Stimulated activated CD4-positive, alpha-beta T cell treated with anti-CD3 and anti-CD28 coated beads, Interleukin-2, amount 100 ng/mL, for 4 hours (primary cell): ENCODE measurements around the gene TULP1.
A peak's percentile ranks its signal among the peaks of the same experiment; 100 is the strongest.
"Not testable (repeated sequence)": the region's sequence is repeated elsewhere in the genome, so short reads cannot be mapped to it uniquely, and the experiment has no call there.

Experiments used
- DNase-seq: peaks from one replicate; pipeline ENCODE4 v3.0.0-alpha.2; 2020; ENCODE audit warnings: low read depth

TULP1 gene

DNA sequence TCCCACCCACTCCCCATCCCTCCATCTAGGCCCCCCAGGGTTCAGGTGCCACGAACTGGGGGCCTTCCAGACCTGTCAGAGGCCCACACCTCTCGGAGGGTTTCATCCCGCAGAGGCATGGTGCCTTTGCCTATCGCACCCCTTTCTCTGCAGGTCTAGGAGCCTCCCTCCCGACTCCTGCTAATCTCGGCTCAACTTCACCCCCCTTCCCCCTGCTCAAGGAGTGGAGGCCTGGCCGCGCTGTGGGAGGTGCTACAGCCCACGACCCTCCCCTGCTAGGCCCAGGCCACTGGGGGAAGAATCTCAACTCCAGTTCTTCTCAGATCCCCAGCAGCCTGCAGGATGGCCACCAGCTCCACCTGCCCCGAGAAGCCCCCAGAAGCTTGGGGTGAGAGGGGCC, at the start of gene TULP1:
Gene TULP1, minus strand, starts transcription at position 157 of the 400 bp plus-strand sequence. Its CDS starts 38 bp downstream, at position 119.
- no peak for DNase-seq

DNA sequence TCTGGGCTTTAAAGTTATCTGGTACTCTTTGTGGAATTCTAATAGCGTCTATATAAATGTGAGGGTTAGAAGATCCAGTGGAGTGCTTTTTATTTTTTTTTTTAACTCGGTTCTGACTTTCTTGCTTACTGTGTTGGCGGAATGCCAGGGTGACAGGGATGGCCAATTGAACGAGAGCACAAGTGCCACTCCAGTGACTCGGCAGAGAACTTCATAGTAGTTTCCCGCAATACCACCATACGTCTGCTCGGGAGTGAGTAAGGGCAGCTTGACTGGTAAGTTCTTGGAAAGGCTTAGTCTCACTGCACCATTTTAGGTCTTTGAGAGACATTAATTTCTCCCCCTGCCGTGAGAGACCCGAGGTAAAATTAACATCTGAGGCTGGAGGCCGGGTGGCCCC, 49.4 kb upstream of the TULP1 start:
- DNase-seq, result no peak

DNA sequence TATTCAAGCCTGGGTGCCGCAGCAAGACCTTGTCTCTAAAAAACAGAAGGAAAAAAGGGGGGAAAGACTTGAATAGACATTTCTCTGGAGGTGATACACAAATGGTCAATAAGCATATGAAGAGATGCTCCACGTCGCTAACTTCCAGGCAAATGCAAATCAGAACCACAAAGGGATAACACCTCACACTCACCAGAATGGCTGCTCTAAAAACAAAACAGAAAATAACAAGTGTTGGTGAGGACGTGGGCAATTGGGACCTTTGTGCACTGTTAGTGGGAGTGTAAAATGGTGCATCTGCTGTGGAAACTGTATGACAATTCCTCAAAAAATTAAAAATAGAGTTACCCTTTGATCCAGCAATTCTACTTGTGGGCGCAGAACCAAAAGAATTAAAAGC, 48.4 kb upstream of the TULP1 start:
- DNase-seq, result no peak

DNA sequence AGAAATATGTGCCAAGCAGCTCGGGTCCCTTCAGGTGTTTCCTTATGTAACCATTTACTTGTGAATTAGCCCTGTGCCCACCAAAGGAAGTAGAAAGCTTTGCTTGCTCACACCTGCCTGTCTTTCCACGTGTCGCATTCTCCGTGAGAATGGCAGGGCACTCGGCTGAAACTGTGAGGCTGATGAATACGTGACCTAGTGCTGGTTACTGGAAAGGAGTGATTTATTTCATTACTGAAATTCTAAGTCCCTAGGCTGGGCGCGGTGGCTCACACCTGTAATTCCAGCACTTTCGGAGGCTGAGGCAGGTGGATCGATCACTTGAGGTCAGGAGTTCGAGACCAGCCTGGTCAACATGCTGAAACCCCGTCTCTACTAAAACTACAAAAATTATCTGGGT, 45.9 kb upstream of the TULP1 start:
- DNase-seq, result no peak

DNA sequence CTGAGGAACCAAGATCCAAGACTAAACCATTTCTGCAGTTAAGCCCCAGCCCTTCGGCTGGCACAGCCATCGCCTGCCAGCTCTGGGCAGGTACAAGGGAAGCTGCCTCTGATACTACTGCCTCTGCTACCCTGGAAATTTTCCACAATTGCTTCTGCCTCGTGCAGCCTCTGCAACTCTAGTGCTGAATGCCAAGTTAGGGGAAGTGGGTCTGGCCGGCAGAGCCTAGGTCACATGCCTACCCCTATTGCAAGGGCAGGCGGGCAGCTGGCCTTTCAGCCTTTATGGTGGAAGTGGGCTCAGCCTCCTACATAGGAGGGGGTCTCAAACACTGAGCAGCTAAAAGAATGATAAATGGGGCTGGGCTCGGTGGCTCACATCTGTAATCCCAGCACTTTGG, 44.5 kb upstream of the TULP1 start:
- DNase-seq, result no peak

DNA sequence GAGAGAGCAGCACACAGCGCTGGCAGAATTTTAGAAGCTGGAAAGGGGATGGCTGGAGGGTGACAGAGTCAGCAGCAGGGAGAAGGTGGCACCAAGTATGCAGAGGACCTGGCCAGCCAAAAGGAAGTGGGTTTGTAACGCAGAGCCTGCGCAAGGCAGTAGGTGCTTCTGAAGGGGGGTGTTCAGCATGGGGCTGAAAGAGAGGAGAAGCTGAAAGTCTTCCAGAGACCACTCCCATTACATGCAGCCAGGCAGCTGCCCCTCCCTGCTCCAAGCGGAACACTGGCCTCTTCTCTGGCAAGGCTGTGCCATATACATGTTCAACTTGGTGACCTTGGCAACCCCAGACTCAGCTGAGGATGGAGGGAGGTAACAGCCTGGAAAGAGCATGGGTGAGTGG, 42.1 kb upstream of the TULP1 start:
- DNase-seq, result no peak

DNA sequence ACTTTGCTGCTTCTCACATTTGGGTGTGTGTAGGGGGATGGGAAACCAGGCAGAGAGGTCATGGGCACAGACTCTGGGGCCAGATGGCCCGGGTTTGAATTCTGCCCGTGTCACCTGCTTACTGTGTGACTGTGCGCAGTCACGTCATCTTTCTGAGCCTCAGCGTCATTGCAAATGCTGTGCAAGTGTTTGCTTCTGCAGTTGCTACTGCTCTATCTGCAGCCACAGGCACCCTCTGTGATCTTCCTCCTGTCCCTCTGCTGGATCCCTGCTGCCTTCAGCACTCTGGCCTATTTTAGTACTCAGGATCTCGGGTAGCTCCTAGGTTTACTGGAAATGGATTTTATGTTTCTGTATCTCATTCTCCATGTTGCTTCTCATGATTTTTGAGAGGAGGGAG, 40.6 kb upstream of the TULP1 start:
- DNase-seq, result no peak

DNA sequence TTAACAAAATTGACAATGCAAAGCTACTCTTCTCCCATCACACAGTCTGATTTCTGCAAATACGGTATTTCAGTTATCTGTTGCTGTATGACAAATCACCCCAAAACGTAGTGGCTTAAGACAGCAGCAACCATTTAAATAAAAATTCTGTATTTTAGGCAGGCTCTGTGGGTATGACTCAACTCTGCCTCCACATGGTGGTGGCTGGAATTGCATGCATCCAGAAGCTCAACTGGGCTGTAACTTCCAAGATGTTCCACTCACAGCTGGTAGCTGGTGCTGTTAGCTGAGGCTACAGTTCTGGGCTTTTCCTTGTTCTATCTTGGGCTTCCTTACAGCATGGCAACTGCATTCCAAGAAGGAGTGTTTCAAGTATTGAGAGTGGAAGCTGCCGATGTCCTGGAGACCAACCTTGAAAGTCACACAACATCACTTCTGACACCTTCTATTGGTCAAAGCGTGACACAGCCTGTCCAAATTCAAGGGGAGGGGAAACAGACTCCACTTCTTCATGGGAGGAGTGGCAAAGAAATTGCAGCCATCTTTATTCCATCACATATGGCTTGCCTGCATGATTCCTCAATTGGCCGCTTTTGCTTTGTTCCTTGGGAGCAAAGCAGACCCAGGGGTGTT, 39.7 kb upstream of the TULP1 start:
- DNase-seq, result peak; percentile 36

DNA sequence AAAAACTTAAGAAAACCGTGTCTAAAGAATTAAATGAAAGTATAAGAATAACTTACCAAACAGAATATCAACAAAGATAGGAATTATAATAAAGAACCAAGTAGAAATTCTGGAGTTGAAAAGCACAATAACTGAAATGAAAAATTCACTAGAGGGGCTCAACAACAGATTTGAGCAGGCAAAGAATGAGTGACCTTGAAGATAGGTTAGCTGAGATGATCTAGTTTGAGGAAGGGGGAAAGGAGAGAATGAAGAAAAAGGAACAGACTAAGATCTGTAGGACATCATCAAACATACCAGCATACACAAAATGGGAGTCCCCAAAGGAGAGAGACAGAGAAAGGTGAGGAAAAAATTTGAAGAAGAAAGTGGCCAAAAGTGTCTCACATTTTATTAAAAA, 37.7 kb upstream of the TULP1 start:
- DNase-seq, result no peak

DNA sequence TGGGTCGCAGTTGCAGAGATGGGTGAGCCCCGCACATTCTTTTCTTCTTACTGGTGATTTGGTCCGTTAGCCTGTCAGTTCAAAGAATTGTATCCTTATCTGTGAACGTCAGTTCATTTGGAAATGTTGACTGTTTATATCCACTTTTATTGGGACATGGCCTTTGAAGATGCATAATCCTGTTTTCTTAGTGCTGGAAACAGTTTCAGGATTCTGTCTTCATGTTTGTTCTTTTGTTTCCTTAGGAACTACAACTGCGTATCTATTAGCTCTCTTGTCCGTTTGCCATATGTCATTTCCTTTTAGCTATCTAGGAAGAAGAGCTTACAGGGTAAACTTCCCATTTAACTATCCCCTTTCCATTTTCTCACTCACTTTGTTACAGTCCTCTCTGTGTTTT, 35.0 kb upstream of the TULP1 start:
- no peak for DNase-seq

DNA sequence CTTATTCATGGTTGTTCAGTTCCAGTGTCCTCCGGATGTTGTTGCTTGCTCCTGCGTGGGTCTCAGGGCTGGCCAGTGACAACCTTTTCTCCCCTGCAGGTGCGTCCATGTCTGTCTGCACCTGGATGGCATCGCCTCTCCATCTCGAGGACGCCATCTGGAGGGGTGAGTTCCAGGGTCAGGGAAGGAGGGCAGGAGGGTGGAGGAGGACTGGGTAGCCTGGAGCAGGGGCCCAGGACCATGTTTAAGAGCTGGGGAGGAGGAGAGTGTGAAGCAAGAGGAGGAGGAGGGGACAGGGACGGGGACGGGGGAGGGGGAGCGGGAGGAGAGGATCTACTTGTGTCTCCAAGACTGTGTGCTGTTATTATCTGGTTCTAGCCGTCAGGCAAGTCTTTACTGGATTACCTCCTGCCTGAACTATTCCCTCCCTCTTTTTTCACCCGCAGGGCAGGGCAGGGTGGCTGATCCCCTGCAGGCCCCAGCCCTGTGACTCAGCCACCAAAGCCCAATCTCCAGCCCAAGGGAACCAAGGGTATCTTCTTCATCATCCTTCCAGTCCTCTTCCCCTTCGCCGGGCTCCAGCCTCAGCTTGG, 32.2 kb upstream of the TULP1 start:
- DNase-seq, result no peak

DNA sequence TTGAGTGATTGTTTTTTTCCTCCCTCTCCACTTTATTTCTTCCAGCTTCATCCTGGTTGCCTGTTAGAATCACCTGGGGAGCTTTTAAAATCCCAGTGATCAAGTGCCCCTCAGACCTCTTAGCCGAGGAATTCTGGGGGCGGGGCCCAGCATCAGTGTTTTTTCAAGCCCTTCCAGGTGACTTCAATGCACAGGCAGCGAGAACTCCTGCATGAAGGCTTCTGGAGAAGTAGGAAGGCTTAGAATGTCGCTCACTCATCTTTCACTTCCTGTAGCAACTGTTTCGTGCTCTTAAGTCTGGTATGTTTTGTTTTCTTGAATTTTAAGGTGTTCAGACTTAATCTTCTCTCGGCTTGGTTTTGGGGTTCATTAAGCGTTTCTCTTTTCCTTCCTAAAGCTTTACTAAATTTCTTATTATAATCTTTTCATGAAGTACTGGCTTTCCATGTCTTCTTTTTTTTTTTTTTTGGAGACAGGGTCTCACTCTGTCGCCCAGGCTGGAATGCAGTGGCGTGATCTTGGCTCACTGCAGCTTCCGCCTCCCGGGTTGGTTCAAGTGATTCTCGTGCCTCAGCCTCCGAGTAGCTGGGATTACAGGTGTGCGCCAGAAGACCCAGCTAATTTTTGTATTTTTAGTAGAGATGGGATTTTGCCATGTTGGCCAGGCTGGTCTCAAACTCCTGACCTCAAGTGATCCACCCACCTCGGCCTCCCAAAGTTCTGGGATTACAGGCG, 30.9 kb upstream of the TULP1 start:
- no peak for DNase-seq

DNA sequence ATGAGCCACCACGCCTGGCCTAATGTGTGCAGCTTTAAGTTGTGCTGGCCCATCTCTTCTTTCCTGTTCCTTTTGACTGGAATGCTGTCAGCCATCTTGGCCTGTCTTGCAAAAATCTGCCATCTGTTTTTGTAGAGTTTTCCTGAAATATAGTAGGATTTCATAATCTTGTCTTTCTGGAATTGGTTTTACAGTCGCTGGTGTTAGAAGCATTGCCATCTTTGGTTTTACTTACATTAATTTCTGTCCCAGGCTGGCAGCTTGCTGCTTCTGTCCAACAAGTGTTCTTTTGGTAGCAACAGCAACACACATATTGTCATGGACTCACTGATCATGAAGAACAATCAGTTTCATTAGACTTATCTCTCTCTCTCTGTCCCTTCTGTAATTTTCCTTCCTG, 29.1 kb upstream of the TULP1 start:
- no peak for DNase-seq

DNA sequence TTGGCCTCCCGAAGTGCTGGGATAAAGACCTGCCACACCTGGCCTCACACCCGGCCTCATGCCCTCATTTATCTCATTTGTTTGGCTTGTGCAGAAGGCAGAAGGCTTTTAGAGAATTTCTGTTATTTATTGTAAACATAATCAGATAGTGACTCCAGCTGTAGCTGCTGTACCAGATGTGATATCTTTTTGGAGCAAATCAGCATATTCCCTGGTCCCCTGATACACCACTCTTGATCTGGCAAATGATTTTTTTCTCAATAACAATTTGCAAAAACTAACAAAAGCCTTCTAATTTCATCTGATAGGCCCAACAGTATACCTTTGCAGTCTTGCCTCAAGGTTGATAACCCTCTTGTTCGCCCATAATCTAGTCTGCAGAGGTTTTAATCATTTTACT, 26.5 kb upstream of the TULP1 start:
- DNase-seq, result no peak

DNA sequence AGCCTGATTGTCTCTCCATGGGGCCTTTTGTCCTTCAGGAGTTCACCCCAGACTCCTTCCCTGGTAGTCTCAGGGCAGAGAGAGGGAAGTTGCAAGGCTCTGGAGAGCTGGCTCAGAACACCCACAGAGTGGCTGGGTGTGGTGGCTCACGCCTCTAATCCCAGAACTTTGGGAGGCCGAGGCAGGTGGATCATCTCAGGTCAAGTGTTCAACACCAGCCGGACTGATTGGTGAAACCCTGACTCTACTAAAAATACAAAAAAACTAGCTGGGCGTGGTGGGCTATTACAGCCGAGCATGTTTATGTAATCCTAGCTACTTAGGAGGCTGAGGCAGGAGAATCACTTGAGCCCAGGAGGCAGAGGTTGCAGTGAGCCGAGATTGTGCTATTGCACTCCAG, 23.2 kb upstream of the TULP1 start:
- DNase-seq, result not testable (repeated sequence)

DNA sequence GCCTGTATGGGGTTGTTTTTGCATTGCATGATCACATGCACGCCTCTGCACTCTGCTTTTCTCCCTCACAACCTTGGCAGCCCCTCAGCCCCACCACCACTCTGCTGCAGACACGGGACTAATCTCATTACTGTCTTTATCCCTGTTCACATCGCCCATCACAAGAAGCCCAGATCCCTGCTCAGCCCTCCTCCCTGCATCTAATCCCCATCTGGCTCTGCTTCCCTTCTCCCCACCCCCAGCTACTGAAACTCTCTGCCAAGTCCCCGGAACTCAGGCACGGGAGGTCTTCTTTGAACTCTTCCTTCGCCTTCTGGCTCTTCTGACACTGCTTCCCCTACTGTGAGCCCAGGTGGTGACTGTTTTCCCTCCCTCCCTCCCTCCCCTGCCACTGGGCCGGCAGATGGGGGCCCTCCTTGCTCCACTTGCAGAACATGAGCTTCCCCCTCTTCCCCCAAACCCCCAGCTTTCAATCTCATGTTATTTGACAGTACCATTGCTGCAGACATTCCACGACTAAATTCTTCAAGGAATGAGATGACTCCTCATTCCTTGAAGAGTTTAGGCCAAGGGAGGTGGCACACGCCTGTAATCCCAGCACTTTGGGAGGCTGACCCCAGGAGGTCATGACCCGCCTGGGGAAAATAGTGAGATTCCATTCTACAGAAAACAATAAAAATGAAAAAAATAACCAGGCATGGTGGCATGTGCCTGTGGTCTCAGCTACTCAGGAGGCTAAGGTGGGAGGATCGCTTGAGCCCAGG, 21.9 kb upstream of the TULP1 start:
- no peak for DNase-seq

DNA sequence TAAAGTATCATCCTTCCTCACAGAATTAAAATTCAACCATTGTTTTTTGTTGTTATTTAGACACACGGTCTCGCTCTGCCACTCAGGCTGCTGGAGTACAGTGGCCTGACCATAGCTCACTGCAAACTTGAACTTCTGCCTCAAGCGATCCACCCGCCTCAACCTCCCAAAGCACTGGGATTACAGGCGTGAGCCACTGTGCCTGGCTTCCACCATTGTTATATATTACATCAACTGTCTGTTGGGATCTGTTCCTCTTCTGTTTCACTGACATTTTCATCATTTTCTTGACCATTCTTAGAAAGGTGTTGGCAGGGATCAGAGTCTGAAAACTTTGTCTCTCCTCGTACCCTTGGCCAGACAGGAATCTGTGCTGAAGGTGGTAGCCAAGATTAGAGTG, 21.3 kb upstream of the TULP1 start:
- DNase-seq, result no peak

DNA sequence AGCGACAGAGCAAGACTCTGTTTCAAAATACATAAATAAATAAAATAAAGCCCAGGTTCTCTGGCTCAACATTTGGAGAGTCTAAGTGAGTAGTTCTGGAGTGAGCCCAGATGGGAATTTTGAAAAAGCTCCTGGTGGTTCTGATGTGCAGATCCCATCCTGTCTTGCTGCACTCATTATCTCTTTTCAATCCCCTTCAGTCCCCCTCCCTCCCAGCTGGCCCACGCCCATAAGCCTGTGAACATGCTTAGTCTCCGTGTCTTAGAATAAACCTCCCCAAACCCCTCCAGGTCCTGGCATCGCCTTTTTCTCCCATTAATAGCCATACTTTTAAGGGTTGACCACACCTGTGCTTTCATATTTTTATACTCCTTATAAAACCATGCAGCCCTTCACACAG, 19.4 kb upstream of the TULP1 start:
- DNase-seq, result no peak

DNA sequence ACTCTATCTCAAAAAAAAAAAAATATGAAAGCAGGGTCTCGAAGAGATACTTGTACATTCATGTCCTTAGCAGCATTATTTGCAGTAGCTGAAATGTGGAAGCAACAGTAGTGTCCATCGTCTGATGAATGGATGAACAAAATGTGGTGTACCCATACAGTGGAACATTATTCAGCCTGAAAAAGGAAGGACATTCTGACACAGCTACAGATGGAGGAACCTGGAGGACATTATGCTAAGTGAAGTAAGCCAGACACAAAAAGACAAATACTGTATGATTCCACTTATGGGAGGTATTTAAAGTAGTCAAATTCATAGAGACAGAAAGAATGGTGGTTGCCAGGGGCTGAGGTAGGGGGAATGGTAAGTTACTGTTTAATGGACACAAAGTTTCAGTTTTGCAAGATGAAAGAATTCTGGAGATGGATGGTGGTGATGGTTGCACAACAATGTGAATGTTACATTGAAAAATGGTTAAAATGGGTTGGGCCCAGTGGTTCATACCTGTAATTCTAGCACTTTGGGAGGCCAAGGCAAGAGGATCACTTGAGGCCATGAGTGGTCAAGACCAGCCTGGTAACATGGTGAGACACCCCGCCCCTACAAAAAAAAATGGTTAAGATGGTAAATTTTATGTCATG, 11.8 kb upstream of the TULP1 start:
- no peak for DNase-seq

DNA sequence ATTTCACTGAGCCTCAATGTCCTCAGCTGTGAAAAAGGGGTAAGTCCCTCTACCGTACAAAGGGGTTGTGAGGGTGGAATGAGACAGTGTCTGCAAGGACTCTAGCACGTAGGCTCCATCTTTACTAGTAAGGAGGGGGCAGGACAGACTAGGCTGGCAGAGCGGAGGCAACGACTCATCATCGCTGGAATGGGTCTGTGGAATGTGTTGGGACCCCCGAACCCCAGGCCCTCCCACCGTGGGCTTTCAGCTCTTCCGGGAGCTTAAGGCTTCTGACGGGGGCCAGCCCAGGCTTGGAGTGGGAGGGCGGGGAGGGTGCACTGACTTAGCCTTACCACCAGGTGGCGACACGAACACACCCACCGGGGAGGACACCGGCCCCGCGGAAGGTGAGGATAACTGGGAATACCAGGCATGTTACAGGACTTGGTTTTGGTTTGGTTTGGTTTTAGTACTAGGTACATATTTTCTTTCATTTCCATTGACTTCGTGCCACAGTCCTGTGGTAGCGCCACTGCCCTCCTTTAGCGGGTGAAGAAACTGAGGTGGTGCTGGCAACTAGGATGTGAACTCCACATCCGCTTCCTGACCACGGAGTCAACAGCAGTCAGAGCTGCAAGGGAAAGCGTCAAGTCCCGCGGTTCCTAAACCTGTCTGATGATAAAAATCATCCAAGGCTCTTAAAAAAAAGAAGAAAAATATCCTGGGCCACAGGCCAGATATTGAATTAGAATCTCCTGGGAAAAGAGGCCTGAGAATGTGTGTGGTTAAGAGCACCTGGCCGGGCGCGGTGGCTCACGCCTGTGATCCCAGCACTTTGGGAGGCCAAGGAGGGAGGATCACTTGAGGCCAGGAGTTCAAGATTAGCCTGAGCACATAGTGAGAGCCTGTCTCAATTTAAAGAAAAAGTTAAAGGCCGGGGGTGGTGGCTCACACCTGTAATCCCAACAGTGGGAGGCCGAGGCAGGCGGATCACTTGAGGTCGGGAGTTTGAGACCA, 10.3 kb upstream of the TULP1 start:
- peak; percentile 68 for DNase-seq

DNA sequence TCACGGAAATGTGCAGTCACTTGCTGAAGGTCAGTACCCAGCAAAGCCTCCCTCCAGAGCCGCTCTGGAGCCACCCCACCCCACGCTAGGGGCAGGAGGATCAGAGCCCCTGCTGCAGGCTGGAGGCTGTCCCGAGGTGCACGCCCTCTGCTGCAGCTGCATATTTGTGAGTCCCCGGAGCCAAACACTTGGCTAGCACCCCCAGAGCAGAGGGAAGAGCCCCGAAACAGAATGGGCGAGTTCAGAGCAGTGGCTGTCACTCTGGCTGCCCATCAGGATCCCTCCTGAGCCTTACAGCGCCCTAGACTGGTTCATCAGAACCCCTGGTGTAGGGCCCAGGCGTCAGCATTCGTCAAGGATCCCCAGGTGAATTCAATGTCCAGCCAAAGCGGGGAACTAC, 9.5 kb upstream of the TULP1 start:
- DNase-seq, result no peak
